ENCODE data around the gene DPP7.
A peak's percentile ranks its signal among the peaks of the same experiment; 100 is the strongest.

DPP7 gene

GRCh38 chr9:137148242-137148641 lies 33.7 kb upstream of the DPP7 start:
- no CpG with 5 or more reads among the region's 27 CpGs for WGBS, 2 donors (ENCODE audit: extremely low coverage in 2 of 2, insufficient read length in 2 of 2, insufficient replicate concordance in 1 of 2)
- no peak overlapping the region for H3K4ac ChIP-seq (ENCODE audit: low read length)
- H4K91ac ChIP-seq (ENCODE audit: low read depth, low read length, poor library complexity): no peak overlapping the region
- H2AK5ac ChIP-seq (ENCODE audit: low read depth, low read length): no peak overlapping the region
- no peaks in the 10 kb centered on the region for H3K4me1 ChIP-seq (ENCODE audit: control insufficient read depth in 2 of 2, insufficient read depth in 1 of 2, low read depth in 1 of 2, low read length in 2 of 2)
- H4K8ac ChIP-seq (ENCODE audit: low read depth, low read length): no peak overlapping the region
- H3K9me3 ChIP-seq (replicated peaks in 1 of 2; ENCODE audit: control insufficient read depth in 2 of 2, insufficient read depth in 1 of 2, low read depth in 1 of 2, low read length in 2 of 2): peaks cover 0 to 8% of the 10 kb centered on the region in 2 donors
- peaks cover 0 to 2% of the 10 kb centered on the region in 2 donors for H3K36me3 ChIP-seq (replicated peaks in 1 of 2; ENCODE audit: control insufficient read depth in 2 of 2, insufficient read depth in 2 of 2, low read length in 2 of 2)
- no peak overlapping the region for H2BK15ac ChIP-seq (ENCODE audit: low read length)
- H2AFZ ChIP-seq (ENCODE audit: low read length): no peak overlapping the region
- H3K4me2 ChIP-seq (ENCODE audit: insufficient read depth, low read length, poor library complexity, severe bottlenecking): no peak overlapping the region
- no peak overlapping the region for H3K27ac ChIP-seq (replicated peaks; ENCODE audit: low read length)
- H2BK5ac ChIP-seq (ENCODE audit: low read length): no peak overlapping the region
- peaks cover 2% of the 10 kb centered on the region for H3K79me1 ChIP-seq (ENCODE audit: low read depth, low read length)
- no peak overlapping the region for H2BK120ac ChIP-seq (ENCODE audit: low read depth, low read length)
- no peak overlapping the region for H3K4me3 ChIP-seq (ENCODE audit: low read length in 2 of 2)
- no peak overlapping the region for H3K18ac ChIP-seq (ENCODE audit: low read length)
- H3K14ac ChIP-seq (ENCODE audit: low read length): peak overlapping the region; percentile 56
- no peak overlapping the region for H3K23ac ChIP-seq (ENCODE audit: low read depth, low read length, poor library complexity)
- peaks cover 0 to 48% (median 10%) of the 10 kb centered on the region in 3 experiments for H3K27me3 ChIP-seq (ENCODE audit: control insufficient read depth in 3 of 3, insufficient read depth in 3 of 3, low read depth in 1 of 3, low read length in 3 of 3)
- DNase-seq (ENCODE audit: low spot score): no peak
- H2BK12ac ChIP-seq (ENCODE audit: low read length): no peak overlapping the region
- no peak overlapping the region for H3K9ac ChIP-seq (ENCODE audit: low read depth, low read length, poor library complexity)

GRCh38 chr9:137147793-137148160 lies 33.2 kb upstream of the DPP7 start:
- WGBS, 2 donors (ENCODE audit: extremely low coverage in 2 of 2, insufficient read length in 2 of 2, insufficient replicate concordance in 1 of 2): no CpG with 5 or more reads among the region's 24 CpGs
- H3K4me2 ChIP-seq (ENCODE audit: insufficient read depth, low read length, poor library complexity, severe bottlenecking): no peak overlapping the region

GRCh38 chr9:137147091-137147792 lies 32.7 kb upstream of the DPP7 start:
- peak overlapping the region; percentile 58 for H2BK12ac ChIP-seq (ENCODE audit: low read length)
- H3K36me3 ChIP-seq (replicated peaks in 1 of 2; ENCODE audit: control insufficient read depth in 2 of 2, insufficient read depth in 2 of 2, low read length in 2 of 2): no peaks in the 10 kb centered on the region
- DNase-seq (ENCODE audit: low spot score): no peak
- H3K4me1 ChIP-seq (ENCODE audit: control insufficient read depth in 2 of 2, insufficient read depth in 1 of 2, low read depth in 1 of 2, low read length in 2 of 2): no peaks in the 10 kb centered on the region
- H3K18ac ChIP-seq (ENCODE audit: low read length): peak overlapping the region; percentile 57
- H3K27ac ChIP-seq (replicated peaks; ENCODE audit: low read length): no peak overlapping the region
- no peak overlapping the region for H2BK5ac ChIP-seq (ENCODE audit: low read length)
- H3K79me1 ChIP-seq (ENCODE audit: low read depth, low read length): peaks cover 2% of the 10 kb centered on the region
- H3K4ac ChIP-seq (ENCODE audit: low read length): no peak overlapping the region
- no peak overlapping the region for H2AFZ ChIP-seq (ENCODE audit: low read length)
- H2BK15ac ChIP-seq (ENCODE audit: low read length): no peak overlapping the region
- peak overlapping the region; percentile 84 for H3K9ac ChIP-seq (ENCODE audit: low read depth, low read length, poor library complexity)
- H3K4me2 ChIP-seq (ENCODE audit: insufficient read depth, low read length, poor library complexity, severe bottlenecking): no peak overlapping the region
- H3K9me3 ChIP-seq (replicated peaks in 1 of 2; ENCODE audit: control insufficient read depth in 2 of 2, insufficient read depth in 1 of 2, low read depth in 1 of 2, low read length in 2 of 2): no peaks in the 10 kb centered on the region
- no CpG with 5 or more reads among the region's 26 CpGs for WGBS, 2 donors (ENCODE audit: extremely low coverage in 2 of 2, insufficient read length in 2 of 2, insufficient replicate concordance in 1 of 2)
- peak overlapping the region; percentile 84 for H3K14ac ChIP-seq (ENCODE audit: low read length)
- H3K23ac ChIP-seq (ENCODE audit: low read depth, low read length, poor library complexity): peak overlapping the region; percentile 97
- no peak overlapping the region for H2AK5ac ChIP-seq (ENCODE audit: low read depth, low read length)
- no peak overlapping the region for H4K8ac ChIP-seq (ENCODE audit: low read depth, low read length)
- H3K4me3 ChIP-seq (ENCODE audit: low read length in 2 of 2): peak overlapping the region in 1 of 2 donors; percentile 75
- H3K27me3 ChIP-seq (ENCODE audit: control insufficient read depth in 3 of 3, insufficient read depth in 3 of 3, low read depth in 1 of 3, low read length in 3 of 3): peaks cover 0 to 58% (median 17%) of the 10 kb centered on the region in 3 experiments
- no peak overlapping the region for H2BK120ac ChIP-seq (ENCODE audit: low read depth, low read length)
- H4K91ac ChIP-seq (ENCODE audit: low read depth, low read length, poor library complexity): no peak overlapping the region

More at GRCh38 chr9:137147793-137148160, 33.2 kb upstream of the DPP7 start:
- no peak overlapping the region for H4K8ac ChIP-seq (ENCODE audit: low read depth, low read length)
- no peak overlapping the region for H4K91ac ChIP-seq (ENCODE audit: low read depth, low read length, poor library complexity)
- H3K79me1 ChIP-seq (ENCODE audit: low read depth, low read length): peaks cover 2% of the 10 kb centered on the region
- H2AFZ ChIP-seq (ENCODE audit: low read length): no peak overlapping the region
- no peak for DNase-seq (ENCODE audit: low spot score)
- H3K4me1 ChIP-seq (ENCODE audit: control insufficient read depth in 2 of 2, insufficient read depth in 1 of 2, low read depth in 1 of 2, low read length in 2 of 2): no peaks in the 10 kb centered on the region
- no peak overlapping the region for H3K18ac ChIP-seq (ENCODE audit: low read length)
- no peak overlapping the region for H2BK15ac ChIP-seq (ENCODE audit: low read length)
- H3K14ac ChIP-seq (ENCODE audit: low read length): no peak overlapping the region
- no peak overlapping the region for H3K27ac ChIP-seq (replicated peaks; ENCODE audit: low read length)
- no peak overlapping the region for H2BK120ac ChIP-seq (ENCODE audit: low read depth, low read length)
- H2BK5ac ChIP-seq (ENCODE audit: low read length): no peak overlapping the region
- H2BK12ac ChIP-seq (ENCODE audit: low read length): no peak overlapping the region
- H3K4ac ChIP-seq (ENCODE audit: low read length): no peak overlapping the region
- H3K27me3 ChIP-seq (ENCODE audit: control insufficient read depth in 3 of 3, insufficient read depth in 3 of 3, low read depth in 1 of 3, low read length in 3 of 3): peaks cover 0 to 53% (median 12%) of the 10 kb centered on the region in 3 experiments
- H3K9ac ChIP-seq (ENCODE audit: low read depth, low read length, poor library complexity): no peak overlapping the region
- no peak overlapping the region for H2AK5ac ChIP-seq (ENCODE audit: low read depth, low read length)
- H3K36me3 ChIP-seq (replicated peaks in 1 of 2; ENCODE audit: control insufficient read depth in 2 of 2, insufficient read depth in 2 of 2, low read length in 2 of 2): peaks cover 0 to under 1% of the 10 kb centered on the region in 2 donors
- H3K4me3 ChIP-seq (ENCODE audit: low read length in 2 of 2): no peak overlapping the region
- no peak overlapping the region for H3K23ac ChIP-seq (ENCODE audit: low read depth, low read length, poor library complexity)
- peaks cover 0 to 4% of the 10 kb centered on the region in 2 donors for H3K9me3 ChIP-seq (replicated peaks in 1 of 2; ENCODE audit: control insufficient read depth in 2 of 2, insufficient read depth in 1 of 2, low read depth in 1 of 2, low read length in 2 of 2)

GRCh38 chr9:137146527-137146918 lies 32.0 kb upstream of the DPP7 start:
- Histone ChIP-seq H3K9me3 (replicated peaks in 1 of 2; ENCODE audit: control insufficient read depth in 2 of 2, insufficient read depth in 1 of 2, low read depth in 1 of 2, low read length in 2 of 2) (no peaks in the 10 kb centered on the region), H3K27ac (replicated peaks; ENCODE audit: low read length) (no peak overlapping the region), H3K4me3 (ENCODE audit: low read length in 2 of 2) (no peak overlapping the region), H4K8ac (ENCODE audit: low read depth, low read length) (no peak overlapping the region), H2BK12ac (ENCODE audit: low read length) (no peak overlapping the region), H3K23ac (ENCODE audit: low read depth, low read length, poor library complexity) (peak overlapping the region; percentile 20), H3K18ac (ENCODE audit: low read length) (peak overlapping the region; percentile 11), H3K27me3 (ENCODE audit: control insufficient read depth in 3 of 3, insufficient read depth in 3 of 3, low read depth in 1 of 3, low read length in 3 of 3) (peaks cover 0 to 65% (median 24%) of the 10 kb centered on the region in 3 experiments), H3K4ac (ENCODE audit: low read length) (no peak overlapping the region), H4K91ac (ENCODE audit: low read depth, low read length, poor library complexity) (no peak overlapping the region), H3K14ac (ENCODE audit: low read length) (no peak overlapping the region), H3K9ac (ENCODE audit: low read depth, low read length, poor library complexity) (no peak overlapping the region), H2BK120ac (ENCODE audit: low read depth, low read length) (no peak overlapping the region), H3K4me1 (ENCODE audit: control insufficient read depth in 2 of 2, insufficient read depth in 1 of 2, low read depth in 1 of 2, low read length in 2 of 2) (no peaks in the 10 kb centered on the region), H3K4me2 (ENCODE audit: insufficient read depth, low read length, poor library complexity, severe bottlenecking) (no peak overlapping the region), H3K79me1 (ENCODE audit: low read depth, low read length) (peaks cover 2% of the 10 kb centered on the region), H2AFZ (ENCODE audit: low read length) (no peak overlapping the region), H2AK5ac (ENCODE audit: low read depth, low read length) (no peak overlapping the region), H3K36me3 (replicated peaks in 1 of 2; ENCODE audit: control insufficient read depth in 2 of 2, insufficient read depth in 2 of 2, low read length in 2 of 2) (no peaks in the 10 kb centered on the region), H2BK5ac (ENCODE audit: low read length) (no peak overlapping the region), H2BK15ac (ENCODE audit: low read length) (no peak overlapping the region)
- no peak for DNase-seq (ENCODE audit: low spot score)
- no CpG with 5 or more reads among the region's 9 CpGs for WGBS, 2 donors (ENCODE audit: extremely low coverage in 2 of 2, insufficient read length in 2 of 2, insufficient replicate concordance in 1 of 2)
